H1 (cell line): ENCODE measurements around the gene ETS1. TPM values are rescaled to one million over a fixed set of nuclear protein-coding genes. Genes with fewer than 3 reads are reported as not detected.

Experiments used
- ASH2L ChIP-seq: fragments of 200-600, 300-600 bp; sonication (generic); IDR thresholded peaks from one replicate; pipeline ENCODE4 v1.7.1; 2017; ENCODE audit warnings: low read length
- BACH1 ChIP-seq: IDR thresholded peaks from 2 replicates; pipeline ENCODE4 v1.6.1; 2012; ENCODE audit warnings: low read length, improper control_type of control experiment
- JUND ChIP-seq: IDR thresholded peaks from 2 replicates; pipeline ENCODE4 v1.6.1; 2011; ENCODE audit warnings: mild to moderate bottlenecking, improper control_type of control experiment, low read length
- POLR2AphosphoS5 ChIP-seq: IDR thresholded peaks from 2 replicates; pipeline ENCODE4 v1.6.1; 2011; ENCODE audit warnings: low read depth, low read length
- TAF7 ChIP-seq: optimal IDR thresholded peaks from 2 replicates; pipeline ENCODE3; 2011; ENCODE audit warnings: low read depth, mild to moderate bottlenecking, inconsistent platforms, low read length, moderate library complexity, borderline replicate concordance
- polyA plus RNA-seq, 7 experiments: library from polyadenylated mRNA; depleted of rRNA in 3 of 7; stranded (reverse) in 5 of 7; unstranded in 2 of 7; fragments of >200 nt in 5 of 7; fragments of 200-250 nt in 2 of 7; gene quantifications; 1 replicate in 5 of 7; 2 replicates in 1 of 7; 4 replicates in 1 of 7; pipeline versions ENCODE4 v1.2.1 to v1.2.3, GENCODE V29; 2011 to 2013; ENCODE audit warnings: missing spikeins in 2 of 7, mixed read lengths in 2 of 7
- total RNA-seq: library from RNA; stranded (reverse); fragmentation: NEBNext Ultra II Directional; extraction: Animal tissue kit (Norgen Biotek cat#: 25700); gene quantifications from 2 replicates; pipeline ENCODE4 v1.2.1, GENCODE V29; 2021

Gene ETS1
- total and polyA plus RNA-seq, 2 of the 8 experiments (the other 6 are each of a cell fraction or from before 2014, with no cell fraction given), result 10.0 to 35.3 TPM

GRCh38 chr11:128448200-128448886 is 139.0 kb downstream of the ETS1 start (continued):
- TF ChIP-seq JUND (no peak), TAF7 (no peak), ASH2L (no peak), POLR2AphosphoS5 (no peak), BACH1 (no peak)
